ENCODE results near the gene BICD1. TPM values are rescaled to one million over a fixed set of nuclear protein-coding genes. Genes with fewer than 3 reads are reported as not detected.
A peak's percentile ranks its signal among the peaks of the same experiment; 100 is the strongest.

The BICD1 gene
- total and polyA plus RNA-seq, 8 donors, result 13.6 to 21.2 (median 19.6) TPM

DNA sequence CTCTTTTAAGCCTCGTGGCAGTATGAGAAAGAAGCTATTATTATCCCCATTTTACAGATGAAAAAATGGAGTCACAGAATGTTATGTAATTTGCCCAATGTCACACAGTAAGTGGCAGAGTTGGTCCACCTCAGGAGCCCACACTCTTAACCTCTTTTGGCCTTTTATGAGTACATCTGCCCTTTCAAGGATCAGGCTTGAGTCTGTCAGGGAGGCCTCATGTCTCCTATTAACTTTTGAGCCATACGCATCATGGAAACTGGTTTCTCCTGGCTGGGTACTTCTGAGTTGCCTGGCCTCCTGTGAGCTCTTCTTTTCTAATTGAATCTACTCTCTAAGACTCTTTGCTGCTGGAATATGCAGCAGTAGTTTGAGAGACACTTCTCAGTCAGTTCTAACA lies 101.7 kb downstream of the BICD1 start:
- Histone ChIP-seq H3K9me3 (no peaks in the 10 kb centered on the region), H3K4me1 (no peaks in the 10 kb centered on the region), H3K4me3 (no peak overlapping the region), H3K36me3 (no peaks in the 10 kb centered on the region), H3K27ac (no peak overlapping the region), H3K27me3 (no peaks in the 10 kb centered on the region)
- intact Hi-C loops (cut with DNase I), result no loop called here
- DNase-seq (no peak), ATAC-seq (no peak)
- TF ChIP-seq, protein P1, sequence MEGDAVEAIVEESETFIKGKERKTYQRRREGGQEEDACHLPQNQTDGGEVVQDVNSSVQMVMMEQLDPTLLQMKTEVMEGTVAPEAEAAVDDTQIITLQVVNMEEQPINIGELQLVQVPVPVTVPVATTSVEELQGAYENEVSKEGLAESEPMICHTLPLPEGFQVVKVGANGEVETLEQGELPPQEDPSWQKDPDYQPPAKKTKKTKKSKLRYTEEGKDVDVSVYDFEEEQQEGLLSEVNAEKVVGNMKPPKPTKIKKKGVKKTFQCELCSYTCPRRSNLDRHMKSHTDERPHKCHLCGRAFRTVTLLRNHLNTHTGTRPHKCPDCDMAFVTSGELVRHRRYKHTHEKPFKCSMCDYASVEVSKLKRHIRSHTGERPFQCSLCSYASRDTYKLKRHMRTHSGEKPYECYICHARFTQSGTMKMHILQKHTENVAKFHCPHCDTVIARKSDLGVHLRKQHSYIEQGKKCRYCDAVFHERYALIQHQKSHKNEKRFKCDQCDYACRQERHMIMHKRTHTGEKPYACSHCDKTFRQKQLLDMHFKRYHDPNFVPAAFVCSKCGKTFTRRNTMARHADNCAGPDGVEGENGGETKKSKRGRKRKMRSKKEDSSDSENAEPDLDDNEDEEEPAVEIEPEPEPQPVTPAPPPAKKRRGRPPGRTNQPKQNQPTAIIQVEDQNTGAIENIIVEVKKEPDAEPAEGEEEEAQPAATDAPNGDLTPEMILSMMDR (IDR thresholded peaks at IDR 0.05), result no peak

DNA sequence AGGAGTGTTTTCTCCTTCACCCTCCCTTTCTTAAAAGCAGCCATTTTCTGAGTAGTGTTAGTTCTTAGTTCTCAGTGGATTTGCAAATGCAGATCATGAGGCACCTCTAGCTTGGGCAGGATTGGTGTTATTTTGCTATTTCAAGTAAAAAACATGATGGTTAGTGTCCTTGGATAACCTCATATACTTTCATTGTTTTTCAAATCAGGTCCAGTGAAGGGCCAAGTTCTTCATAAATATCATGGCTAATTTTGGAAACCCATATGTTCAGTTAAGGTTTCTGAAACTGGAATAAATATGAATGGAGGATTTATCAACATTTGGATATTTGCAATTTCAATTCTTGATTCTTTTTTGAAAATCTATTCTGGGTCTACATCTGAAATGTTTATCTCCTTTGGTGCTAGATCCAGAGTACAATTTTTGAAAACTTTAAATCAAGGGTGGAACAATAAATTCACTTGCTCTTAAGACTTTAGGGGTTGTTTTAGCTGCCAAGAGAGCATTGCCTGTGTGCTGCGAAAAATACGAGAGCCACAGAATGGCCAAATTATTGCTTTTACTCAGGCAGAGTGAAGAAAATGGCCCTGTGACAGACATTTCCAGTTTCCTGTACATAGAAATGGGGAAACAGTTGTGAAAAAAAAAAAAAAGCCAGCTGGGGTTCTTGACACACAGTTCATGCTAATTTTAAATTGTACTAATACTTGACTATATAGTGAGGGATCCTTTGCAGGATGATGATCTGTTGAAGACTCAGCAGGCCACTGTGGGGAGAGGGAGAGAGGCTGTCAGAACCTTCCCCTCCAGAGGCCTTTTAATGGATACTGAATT lies 104.6 kb downstream of the BICD1 start:
- no peak for DNase-seq
- TF ChIP-seq, protein P1 (IDR thresholded peaks at IDR 0.05), result no peak
- H3K9me3 ChIP-seq, result no peaks in the 10 kb centered on the region
- peaks cover 0 to 4% of the 10 kb centered on the region in 2 donors for H3K36me3 ChIP-seq
- no peaks in the 10 kb centered on the region for H3K4me1 ChIP-seq
- H3K27me3 ChIP-seq, result no peaks in the 10 kb centered on the region
- H3K4me3 ChIP-seq, result no peak overlapping the region
- intact Hi-C loops (cut with DNase I), result no loop called here
- ATAC-seq, result no peak
- H3K27ac ChIP-seq, result no peak overlapping the region

DNA sequence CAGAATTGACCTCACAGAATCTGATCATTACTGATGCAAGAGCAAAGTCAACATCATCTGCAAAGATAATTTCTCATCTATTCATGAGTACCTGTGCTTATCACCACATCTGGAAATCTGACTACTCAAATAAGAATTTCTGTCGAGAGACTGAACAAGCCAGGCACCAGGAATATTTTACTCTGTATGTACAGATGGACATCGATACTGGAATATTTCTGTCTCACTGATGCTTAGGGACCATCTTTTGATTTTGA lies 105.2 kb downstream of the BICD1 start:
- Histone ChIP-seq H3K27ac (no peak overlapping the region), H3K36me3 (peaks cover 0 to 7% of the 10 kb centered on the region in 2 donors), H3K4me3 (no peak overlapping the region), H3K4me1 (no peaks in the 10 kb centered on the region), H3K9me3 (no peaks in the 10 kb centered on the region), H3K27me3 (no peaks in the 10 kb centered on the region)
- DNase-seq (no peak), ATAC-seq (no peak)
- intact Hi-C loops (cut with DNase I), result no loop called here
- TF ChIP-seq, protein P1 (IDR thresholded peaks at IDR 0.05), result no peak

DNA sequence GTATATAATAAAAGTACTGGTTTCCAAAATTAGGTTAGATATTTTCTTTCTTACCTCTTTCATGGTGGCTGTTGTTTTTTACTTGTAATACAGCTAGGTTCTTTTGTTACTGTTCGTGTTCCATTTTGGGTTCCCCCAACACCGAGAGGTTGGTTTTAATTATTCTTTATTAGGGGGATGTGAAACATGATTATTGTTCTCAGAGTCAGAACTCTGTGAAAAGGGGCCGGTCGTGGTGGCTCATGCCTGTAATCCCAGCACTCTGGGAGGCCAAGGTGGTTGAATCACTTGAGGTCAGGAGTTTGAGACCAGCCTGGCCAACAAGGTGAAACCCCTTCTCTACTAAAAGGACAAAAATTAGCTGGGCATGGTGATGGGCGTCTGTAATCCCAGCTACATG lies 108.1 kb downstream of the BICD1 start:
- intact Hi-C loops (cut with DNase I), result no loop called here
- H3K9me3 ChIP-seq, result no peaks in the 10 kb centered on the region
- H3K4me1 ChIP-seq, result no peaks in the 10 kb centered on the region
- no peak overlapping the region for H3K27ac ChIP-seq
- DNase-seq (no peak), ATAC-seq (no peak)
- no peaks in the 10 kb centered on the region for H3K27me3 ChIP-seq
- peaks cover 0 to 7% of the 10 kb centered on the region in 2 donors for H3K36me3 ChIP-seq
- TF ChIP-seq, protein P1 (IDR thresholded peaks at IDR 0.05), result no peak
- no peak overlapping the region for H3K4me3 ChIP-seq

DNA sequence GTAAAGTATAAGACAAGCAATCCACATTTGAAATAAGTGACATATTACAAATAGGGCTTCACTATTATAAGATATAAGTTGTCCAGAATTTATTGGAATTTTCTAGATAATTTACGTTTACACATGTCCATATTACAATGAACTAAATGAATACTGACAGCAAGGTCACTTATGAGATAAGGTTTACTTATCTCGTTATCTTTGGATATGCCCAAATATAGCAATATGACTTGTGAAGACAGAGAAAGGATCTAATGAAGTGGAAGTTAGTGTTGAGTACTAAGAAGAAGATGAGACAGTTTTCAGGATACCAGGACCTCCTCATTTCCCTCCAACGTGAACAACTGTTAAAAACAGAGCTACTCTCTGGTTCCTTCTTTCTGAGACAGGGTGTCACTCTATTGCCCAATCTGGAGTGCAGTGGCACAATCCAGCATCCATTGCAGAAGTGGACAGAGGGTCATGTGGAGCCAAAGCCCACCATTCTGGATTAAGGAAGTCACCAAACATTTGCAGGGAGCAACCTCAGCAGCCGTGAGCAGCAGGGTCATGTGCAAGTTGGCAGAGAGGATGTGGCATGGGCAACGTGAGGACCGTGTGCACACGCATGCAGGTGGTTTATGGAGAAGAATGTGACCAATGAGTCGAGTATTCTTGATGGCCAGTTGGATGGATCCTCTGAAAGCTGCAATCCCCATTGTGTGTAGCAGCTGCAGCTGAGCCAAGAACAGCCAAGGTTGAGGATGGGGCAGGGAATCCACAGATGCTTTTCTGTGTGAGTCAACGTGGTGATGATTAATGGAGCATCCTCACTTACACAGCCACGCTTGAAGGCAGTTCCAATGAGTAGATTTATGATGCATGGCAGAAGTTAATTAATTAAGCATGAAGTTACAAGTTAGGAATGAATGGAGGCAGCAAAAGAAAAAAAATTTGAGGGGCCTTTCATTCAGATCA lies 111.0 kb downstream of the BICD1 start:
- DNase-seq (peak in 1 of 4 donors; percentile 35), ATAC-seq (peak; percentile 44)
- H3K4me1 ChIP-seq, result no peaks in the 10 kb centered on the region
- H3K27me3 ChIP-seq, result no peaks in the 10 kb centered on the region
- H3K27ac ChIP-seq, result no peak overlapping the region
- no peaks in the 10 kb centered on the region for H3K9me3 ChIP-seq
- H3K4me3 ChIP-seq, result no peak overlapping the region
- TF ChIP-seq, protein P1 (IDR thresholded peaks at IDR 0.05), result no peak
- H3K36me3 ChIP-seq, result peaks cover 0 to 7% of the 10 kb centered on the region in 2 donors
- intact Hi-C loops (cut with DNase I), result no loop called here
